ENCODE results near the gene GPC3.

GRCh38 chrX:133979641-133980230, 5.7 kb downstream of the GPC3 start:
- no peak for TF ChIP-seq EZH2 (IDR thresholded peaks at IDR 0.05; ENCODE audit: low read depth)
- TF ChIP-seq, protein P1, sequence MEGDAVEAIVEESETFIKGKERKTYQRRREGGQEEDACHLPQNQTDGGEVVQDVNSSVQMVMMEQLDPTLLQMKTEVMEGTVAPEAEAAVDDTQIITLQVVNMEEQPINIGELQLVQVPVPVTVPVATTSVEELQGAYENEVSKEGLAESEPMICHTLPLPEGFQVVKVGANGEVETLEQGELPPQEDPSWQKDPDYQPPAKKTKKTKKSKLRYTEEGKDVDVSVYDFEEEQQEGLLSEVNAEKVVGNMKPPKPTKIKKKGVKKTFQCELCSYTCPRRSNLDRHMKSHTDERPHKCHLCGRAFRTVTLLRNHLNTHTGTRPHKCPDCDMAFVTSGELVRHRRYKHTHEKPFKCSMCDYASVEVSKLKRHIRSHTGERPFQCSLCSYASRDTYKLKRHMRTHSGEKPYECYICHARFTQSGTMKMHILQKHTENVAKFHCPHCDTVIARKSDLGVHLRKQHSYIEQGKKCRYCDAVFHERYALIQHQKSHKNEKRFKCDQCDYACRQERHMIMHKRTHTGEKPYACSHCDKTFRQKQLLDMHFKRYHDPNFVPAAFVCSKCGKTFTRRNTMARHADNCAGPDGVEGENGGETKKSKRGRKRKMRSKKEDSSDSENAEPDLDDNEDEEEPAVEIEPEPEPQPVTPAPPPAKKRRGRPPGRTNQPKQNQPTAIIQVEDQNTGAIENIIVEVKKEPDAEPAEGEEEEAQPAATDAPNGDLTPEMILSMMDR (conservative IDR thresholded peaks at IDR 0.05) = no peak
